Measurements from ENCODE around the gene NRXN3.

NRXN3 gene

GRCh38 chr14:79062226-79062625 is 892.1 kb downstream of the NRXN3 start:
- Mint-ChIP-seq H3K4me1 (peaks cover 3% of the 10 kb centered on the region), H3K4me3 (no peak overlapping the region), H3K9me3 (peaks cover 9% of the 10 kb centered on the region), H3K36me3 (ENCODE audit: low read depth) (no peaks in the 10 kb centered on the region), H3K27ac (no peak overlapping the region), H3K27me3 (ENCODE audit: low read depth) (no peaks in the 10 kb centered on the region)
- TF ChIP-seq, protein P1, sequence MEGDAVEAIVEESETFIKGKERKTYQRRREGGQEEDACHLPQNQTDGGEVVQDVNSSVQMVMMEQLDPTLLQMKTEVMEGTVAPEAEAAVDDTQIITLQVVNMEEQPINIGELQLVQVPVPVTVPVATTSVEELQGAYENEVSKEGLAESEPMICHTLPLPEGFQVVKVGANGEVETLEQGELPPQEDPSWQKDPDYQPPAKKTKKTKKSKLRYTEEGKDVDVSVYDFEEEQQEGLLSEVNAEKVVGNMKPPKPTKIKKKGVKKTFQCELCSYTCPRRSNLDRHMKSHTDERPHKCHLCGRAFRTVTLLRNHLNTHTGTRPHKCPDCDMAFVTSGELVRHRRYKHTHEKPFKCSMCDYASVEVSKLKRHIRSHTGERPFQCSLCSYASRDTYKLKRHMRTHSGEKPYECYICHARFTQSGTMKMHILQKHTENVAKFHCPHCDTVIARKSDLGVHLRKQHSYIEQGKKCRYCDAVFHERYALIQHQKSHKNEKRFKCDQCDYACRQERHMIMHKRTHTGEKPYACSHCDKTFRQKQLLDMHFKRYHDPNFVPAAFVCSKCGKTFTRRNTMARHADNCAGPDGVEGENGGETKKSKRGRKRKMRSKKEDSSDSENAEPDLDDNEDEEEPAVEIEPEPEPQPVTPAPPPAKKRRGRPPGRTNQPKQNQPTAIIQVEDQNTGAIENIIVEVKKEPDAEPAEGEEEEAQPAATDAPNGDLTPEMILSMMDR (IDR thresholded peaks at IDR 0.05; ENCODE audit: unreplicated experiment in 3 of 3), result no peak

- no peaks in the 10 kb centered on the region for H3K27me3 Mint-ChIP-seq (ENCODE audit: low read depth)
- no peaks in the 10 kb centered on the region for H3K36me3 Mint-ChIP-seq (ENCODE audit: low read depth)
- TF ChIP-seq, protein P1 (IDR thresholded peaks at IDR 0.05; ENCODE audit: unreplicated experiment in 3 of 3), result no peak
- peaks cover 9% of the 10 kb centered on the region for H3K9me3 Mint-ChIP-seq
- no peak overlapping the region for H3K4me3 Mint-ChIP-seq
- no peaks in the 10 kb centered on the region for H3K4me1 Mint-ChIP-seq
- H3K27ac Mint-ChIP-seq, result no peak overlapping the region
These were observed 894.0 kb downstream of the NRXN3 start for GRCh38 chr14:79064214-79064613.

DNA sequence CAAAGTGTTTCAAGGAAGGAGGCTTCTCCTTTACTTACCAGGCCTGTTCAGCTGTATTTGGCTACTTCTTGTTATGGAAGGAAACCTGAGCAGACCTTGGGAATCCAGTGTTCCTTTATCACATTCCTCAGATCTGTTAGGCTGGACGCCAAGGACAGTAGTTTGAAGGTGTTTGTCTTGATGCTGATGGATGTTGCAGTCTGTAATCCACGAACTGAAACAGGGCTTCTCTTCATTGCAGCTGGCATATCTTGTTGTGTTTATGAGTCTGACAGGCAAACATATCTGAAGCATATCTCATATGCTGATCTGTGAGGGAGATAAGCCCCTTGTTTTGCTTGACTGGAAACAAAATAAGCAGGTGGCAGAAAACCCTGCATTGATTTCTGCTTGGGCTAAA is 904.3 kb downstream of the NRXN3 start:
- TF ChIP-seq, protein P1 (IDR thresholded peaks at IDR 0.05; ENCODE audit: unreplicated experiment in 3 of 3), result no peak
- Mint-ChIP-seq H3K4me3 (no peak overlapping the region), H3K36me3 (ENCODE audit: low read depth) (no peaks in the 10 kb centered on the region), H3K27me3 (ENCODE audit: low read depth) (no peaks in the 10 kb centered on the region), H3K4me1 (peaks cover 10% of the 10 kb centered on the region), H3K27ac (no peak overlapping the region), H3K9me3 (no peaks in the 10 kb centered on the region)

DNA sequence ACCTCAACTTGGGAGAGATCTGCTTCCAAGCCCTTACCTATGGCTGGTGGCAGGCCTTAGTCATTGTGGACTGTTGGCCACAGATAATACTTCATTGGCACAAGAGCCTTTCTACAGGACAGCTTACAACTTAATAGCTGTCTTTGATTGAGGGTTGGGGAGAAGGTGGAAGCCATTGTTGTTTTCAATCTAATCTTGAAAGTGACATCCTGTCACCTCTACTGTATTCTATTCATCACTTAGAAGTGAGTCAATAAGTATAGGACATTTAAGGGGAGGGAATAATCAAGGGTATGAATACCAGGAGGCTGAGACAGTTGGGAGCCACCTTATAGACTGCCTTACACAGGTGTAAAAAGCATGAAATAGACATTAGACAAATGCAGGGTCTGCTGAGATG is 906.3 kb downstream of the NRXN3 start:
- Mint-ChIP-seq H3K27ac (no peak overlapping the region), H3K36me3 (ENCODE audit: low read depth) (no peaks in the 10 kb centered on the region), H3K27me3 (ENCODE audit: low read depth) (no peaks in the 10 kb centered on the region), H3K4me3 (no peak overlapping the region), H3K9me3 (no peaks in the 10 kb centered on the region), H3K4me1 (peaks cover 21% of the 10 kb centered on the region)
- TF ChIP-seq, protein P1 (IDR thresholded peaks at IDR 0.05; ENCODE audit: unreplicated experiment in 3 of 3), result no peak

DNA sequence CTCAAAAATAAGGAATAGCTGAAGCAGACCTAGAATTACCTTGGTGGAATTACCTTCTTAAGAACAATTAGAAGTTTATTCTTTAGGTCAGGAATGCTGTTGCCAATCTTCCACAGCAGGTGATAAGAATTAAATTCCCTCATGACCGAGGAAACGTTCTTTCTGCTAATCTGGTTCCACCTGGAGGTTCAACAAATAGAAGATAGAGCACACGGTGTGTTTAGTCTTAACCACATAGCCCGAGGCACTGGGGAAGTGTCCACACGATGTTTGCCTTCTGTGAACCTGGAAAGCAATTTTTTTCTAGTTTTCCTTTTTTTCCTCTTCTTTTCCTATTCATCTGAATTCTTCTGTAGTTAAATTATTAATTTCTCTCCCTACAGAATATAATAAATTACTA is 906.9 kb downstream of the NRXN3 start:
- TF ChIP-seq, protein P1 (IDR thresholded peaks at IDR 0.05; ENCODE audit: unreplicated experiment in 3 of 3), result no peak
- Mint-ChIP-seq H3K36me3 (ENCODE audit: low read depth) (no peaks in the 10 kb centered on the region), H3K4me1 (peaks cover 21% of the 10 kb centered on the region), H3K27ac (no peak overlapping the region), H3K9me3 (no peaks in the 10 kb centered on the region), H3K27me3 (ENCODE audit: low read depth) (no peaks in the 10 kb centered on the region), H3K4me3 (no peak overlapping the region)

DNA sequence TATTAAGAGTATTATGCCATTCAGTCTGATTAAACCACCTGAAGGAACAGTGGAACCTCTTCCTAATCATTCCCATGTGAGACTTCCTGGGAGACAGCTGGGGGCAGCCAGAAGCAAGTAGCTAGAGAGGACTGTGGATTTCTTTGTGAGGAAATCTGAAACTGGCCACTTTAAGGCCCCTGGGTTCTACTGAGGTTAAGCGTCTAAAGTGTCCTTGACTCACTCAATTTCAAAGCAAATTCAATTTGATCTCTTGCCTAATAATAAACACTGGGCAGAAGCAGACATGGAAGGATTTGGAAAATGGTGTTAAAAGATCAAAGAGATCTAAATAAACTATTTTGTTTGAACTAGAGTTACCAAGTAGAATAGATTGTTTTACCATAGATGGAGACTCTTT is 909.9 kb downstream of the NRXN3 start:
- no peaks in the 10 kb centered on the region for H3K36me3 Mint-ChIP-seq (ENCODE audit: low read depth)
- no peak overlapping the region for H3K4me3 Mint-ChIP-seq
- TF ChIP-seq, protein P1 (IDR thresholded peaks at IDR 0.05; ENCODE audit: unreplicated experiment in 3 of 3), result no peak
- H3K27ac Mint-ChIP-seq, result no peak overlapping the region
- peaks cover 27% of the 10 kb centered on the region for H3K4me1 Mint-ChIP-seq
- no peaks in the 10 kb centered on the region for H3K27me3 Mint-ChIP-seq (ENCODE audit: low read depth)
- H3K9me3 Mint-ChIP-seq, result no peaks in the 10 kb centered on the region
